Activated CD4-positive, CD25-positive, alpha-beta regulatory T cell treated with anti-CD3 and anti-CD28 coated beads, Interleukin-2, amount 50 U/mL, for 72 hours (primary cell): ENCODE results near the gene YES1.
"Not testable (repeated sequence)": the region's sequence is repeated elsewhere in the genome, so short reads cannot be mapped to it uniquely, and the experiment has no call there.

ENCODE experiments used
- DNase-seq: peaks from one replicate; pipeline ENCODE4 v3.0.0; 2021

YES1 gene

GRCh38 chr18:820591-821165 is 8.6 kb upstream of the YES1 start:
- DNase-seq = no peak

GRCh38 chr18:816869-817268 is 4.8 kb upstream of the YES1 start:
- no peak for DNase-seq

- DNase-seq = no peak
These were observed 4.1 kb upstream of the YES1 start for GRCh38 chr18:816088-816653.

- no peak for DNase-seq
These were observed 3.3 kb upstream of the YES1 start for GRCh38 chr18:815353-815752.

- DNase-seq = no peak
These were observed 2.5 kb upstream of the YES1 start for GRCh38 chr18:814300-815084.

GRCh38 chr18:813172-814071 is 1.4 kb upstream of the YES1 start:
- no peak for DNase-seq

- DNase-seq = peak; percentile 79
These were observed 532 bp upstream of the YES1 start for GRCh38 chr18:812376-813171.

- DNase-seq = no peak
These were observed 705 bp downstream of the YES1 start for GRCh38 chr18:811182-811891.

GRCh38 chr18:809985-810642 is 1.9 kb downstream of the YES1 start:
- no peak for DNase-seq

- not testable (repeated sequence) for DNase-seq
These were observed 2.8 kb downstream of the YES1 start for GRCh38 chr18:809228-809627.

- DNase-seq = no peak
These were observed 3.5 kb downstream of the YES1 start for GRCh38 chr18:808502-808901.

- DNase-seq = no peak
These were observed 4.0 kb downstream of the YES1 start for GRCh38 chr18:808086-808485.

- DNase-seq = no peak
These were observed 6.3 kb downstream of the YES1 start for GRCh38 chr18:805755-806110.

- no peak for DNase-seq
These were observed 6.9 kb downstream of the YES1 start for GRCh38 chr18:805008-805754.

GRCh38 chr18:801137-801536 is 10.9 kb downstream of the YES1 start:
- DNase-seq = no peak

- no peak for DNase-seq
These were observed 12.1 kb downstream of the YES1 start for GRCh38 chr18:799943-800342.

- not testable (repeated sequence) for DNase-seq
These were observed 16.7 kb downstream of the YES1 start for GRCh38 chr18:795383-795782.

- DNase-seq = no peak
These were observed 22.6 kb downstream of the YES1 start for GRCh38 chr18:789397-789796.

- DNase-seq = no peak
These were observed 26.8 kb downstream of the YES1 start for GRCh38 chr18:785242-785641.

GRCh38 chr18:784470-785172 is 27.4 kb downstream of the YES1 start:
- DNase-seq = no peak
